SK-N-SH treated with all-trans-retinoic acid at 6 μM for 48 hours (cell line): ENCODE data around the gene MCUR1.
A peak's percentile ranks its signal among the peaks of the same experiment; 100 is the strongest.

ENCODE experiments used
- ATAC-seq: fragments of 200-7000 bp; cut with Tn5 transposase; 3 replicates; pipeline ENCODE4 v1.9.1; 2020; ENCODE audit warnings: mild to moderate bottlenecking, moderate library complexity
- BACH2 ChIP-seq: fragments of 250-450 bp; sonication (Bioruptor Pico); IDR thresholded peaks from 2 replicates; pipeline ENCODE4 v1.9.0; 2021; ENCODE audit warnings: mild to moderate bottlenecking, borderline replicate concordance
- CREB5 ChIP-seq: fragments of 250-450 bp; sonication (Bioruptor Pico); IDR thresholded peaks from 2 replicates; pipeline ENCODE4 v1.5.1; 2020; ENCODE audit warnings: low read depth, mild to moderate bottlenecking, moderate library complexity
- CSRNP3 ChIP-seq: fragments of 250-450 bp; sonication (Bioruptor Pico); IDR thresholded peaks from 2 replicates; pipeline ENCODE4 v1.5.1; 2021; ENCODE audit warnings: mild to moderate bottlenecking, moderate library complexity
- GLIS3 ChIP-seq: fragments of 250-450 bp; sonication (Bioruptor Pico); IDR thresholded peaks from 2 replicates; pipeline ENCODE4 v1.5.0; 2020; ENCODE audit warnings: mild to moderate bottlenecking, moderate library complexity
- ISL1 ChIP-seq: fragments of 250-450 bp; sonication (Bioruptor Pico); IDR thresholded peaks from 2 replicates; pipeline ENCODE4 v2.1.2; 2022; ENCODE audit warnings: mild to moderate bottlenecking, moderate library complexity
- OSR1 ChIP-seq: fragments of 250-450 bp; sonication (Bioruptor Pico); IDR thresholded peaks from 2 replicates; pipeline ENCODE4 v1.8.0; 2022; ENCODE audit warnings: moderate library complexity, mild to moderate bottlenecking, inconsistent platforms
- PATZ1 ChIP-seq: fragments of 250-450 bp; sonication (Bioruptor Pico); IDR thresholded peaks from 2 replicates; pipeline ENCODE4 v1.8.0; 2020; ENCODE audit warnings: mild to moderate bottlenecking, moderate library complexity, borderline replicate concordance
- POU6F1 ChIP-seq: fragments of 250-450 bp; sonication (Bioruptor Pico); IDR thresholded peaks from 2 replicates; pipeline ENCODE4 v1.8.0; 2021; ENCODE audit warnings: low read depth, mild to moderate bottlenecking, moderate library complexity, borderline replicate concordance
- RARB ChIP-seq: fragments of 250-450 bp; sonication (Bioruptor Pico); IDR thresholded peaks from 2 replicates; pipeline ENCODE4 v1.8.0; 2021; ENCODE audit warnings: mild to moderate bottlenecking, moderate library complexity
- SNAI2 ChIP-seq: fragments of 250-450 bp; sonication (Bioruptor Pico); IDR thresholded peaks from 2 replicates; pipeline ENCODE4 v1.5.0; 2020; ENCODE audit warnings: mild to moderate bottlenecking, moderate library complexity
- TOX ChIP-seq: fragments of 250-450 bp; sonication (Bioruptor Pico); IDR thresholded peaks from 2 replicates; pipeline ENCODE4 v1.8.0; 2021; ENCODE audit warnings: mild to moderate bottlenecking, moderate library complexity, borderline replicate concordance
- TSHZ2 ChIP-seq: fragments of 250-450 bp; sonication (Bioruptor Pico); IDR thresholded peaks from 2 replicates; pipeline ENCODE4 v1.5.0; 2020; ENCODE audit warnings: mild to moderate bottlenecking, moderate library complexity
- ZC3H10 ChIP-seq: fragments of 250-450 bp; sonication (Bioruptor Pico); IDR thresholded peaks from 2 replicates; pipeline ENCODE4 v1.5.1; 2021; ENCODE audit warnings: mild to moderate bottlenecking, moderate library complexity
- ZFP3 ChIP-seq: fragments of 250-450 bp; sonication (Bioruptor Pico); IDR thresholded peaks from 2 replicates; pipeline ENCODE4 v1.5.0; 2020; ENCODE audit warnings: mild to moderate bottlenecking, moderate library complexity
- ZFP30 ChIP-seq: fragments of 450-650 bp; formaldehyde crosslinking; IDR thresholded peaks from 2 replicates; pipeline ENCODE4 v1.5.0; 2022; ENCODE audit warnings: mild to moderate bottlenecking, moderate library complexity
- ZNF70 ChIP-seq: fragments of 450-650 bp; formaldehyde crosslinking; IDR thresholded peaks from 2 replicates; pipeline ENCODE4 v1.5.0; 2020; ENCODE audit warnings: mild to moderate bottlenecking, moderate library complexity
- ZNF8 ChIP-seq: fragments of 450-650 bp; formaldehyde crosslinking; IDR thresholded peaks from 2 replicates; pipeline ENCODE4 v1.5.0; 2020; ENCODE audit warnings: mild to moderate bottlenecking, moderate library complexity

The MCUR1 gene

GRCh38 chr6:13810688-13811446, 3.5 kb downstream of the MCUR1 start:
- TF ChIP-seq RARB (CRISPR knock-in tag) (no peak), ZFP30 (CRISPR knock-in tag) (no peak), ZNF70 (CRISPR knock-in tag) (no peak), ZNF8 (CRISPR knock-in tag) (peak; percentile 67; the same call in 1 of the 2 replicates), POU6F1 (CRISPR knock-in tag) (no peak)

GRCh38 chr6:13808801-13809200, 5.6 kb downstream of the MCUR1 start:
- no peak for ATAC-seq
- TF ChIP-seq RARB (CRISPR knock-in tag): no peak
- TF ChIP-seq OSR1 (CRISPR knock-in tag): no peak
- TF ChIP-seq PATZ1: no peak
- TF ChIP-seq ZC3H10 (CRISPR knock-in tag): no peak
- no peak for TF ChIP-seq BACH2 (CRISPR knock-in tag)
- no peak for TF ChIP-seq ZNF70 (CRISPR knock-in tag)
- no peak for TF ChIP-seq ZNF8 (CRISPR knock-in tag)
- TF ChIP-seq TOX (CRISPR knock-in tag): no peak
- TF ChIP-seq CSRNP3: no peak
- TF ChIP-seq CREB5 (CRISPR knock-in tag): no peak
- TF ChIP-seq SNAI2: no peak
- TF ChIP-seq ISL1: no peak
- TF ChIP-seq ZFP3 (CRISPR knock-in tag): no peak
- TF ChIP-seq POU6F1 (CRISPR knock-in tag): no peak

More at GRCh38 chr6:13810688-13811446, 3.5 kb downstream of the MCUR1 start:
- no peak for ATAC-seq

- TF ChIP-seq TOX (CRISPR knock-in tag) (no peak), GLIS3 (CRISPR knock-in tag) (no peak), TSHZ2 (CRISPR knock-in tag) (no peak)
- TF ChIP-seq, all 23 proteins: peak for 0
- no peak for ATAC-seq
These were observed 6.7 kb downstream of the MCUR1 start for GRCh38 chr6:13807696-13808095.
